SHP77 treated with DMSO at 0.1 percent for 48 hours (cell line): ENCODE measurements around the gene OLFM1.

Experiments
- DNase-seq: peaks from one replicate; lab custom pipeline; 2025; lab: John Stamatoyannopoulos, UW

Gene OLFM1

GRCh38 chr9:135076876-135077430, 10.5 kb upstream of the OLFM1 start:
- no peak for DNase-seq

DNA sequence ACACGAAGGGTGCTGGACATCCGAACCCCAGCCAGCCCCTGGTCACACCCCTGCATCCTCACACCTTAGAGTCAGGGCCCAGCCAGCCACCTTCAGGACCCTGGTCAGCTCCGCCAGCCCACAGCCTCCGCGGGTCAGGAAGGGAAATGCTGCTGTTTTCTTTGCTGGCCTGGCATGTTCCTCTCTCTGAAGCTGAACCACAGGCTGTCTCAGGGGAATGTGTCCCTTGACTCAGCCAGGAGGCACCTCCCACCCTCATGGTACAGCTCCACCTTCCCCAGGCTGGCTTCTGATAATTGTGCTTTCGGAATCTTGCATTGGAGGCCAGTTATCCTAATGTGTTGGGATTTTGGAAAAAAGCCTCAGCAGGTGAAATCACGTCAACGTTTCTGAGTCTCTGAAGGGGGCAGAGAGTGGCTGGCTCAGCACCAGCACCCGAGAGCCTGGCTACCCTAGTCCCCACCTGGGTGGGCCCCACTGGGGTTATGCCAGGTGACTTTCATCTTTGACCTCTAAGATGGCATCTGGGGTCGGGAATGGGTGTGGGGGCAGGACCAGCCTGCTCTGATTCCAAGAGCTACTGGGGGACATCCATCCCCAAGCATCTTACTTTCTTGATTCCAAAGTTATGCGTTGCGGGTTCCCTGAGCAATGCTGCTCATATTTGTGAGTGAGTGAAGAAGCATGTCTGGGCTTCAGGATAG, 9.8 kb upstream of the OLFM1 start:
- no peak for DNase-seq

- no peak for DNase-seq
Observed at GRCh38 chr9:135078361-135078821, 9.1 kb upstream of the OLFM1 start.

- no peak for DNase-seq
Observed at GRCh38 chr9:135079018-135079417, 8.4 kb upstream of the OLFM1 start.

GRCh38 chr9:135079676-135080075, 7.8 kb upstream of the OLFM1 start:
- DNase-seq, result no peak

GRCh38 chr9:135080286-135081263, 6.9 kb upstream of the OLFM1 start:
- no peak for DNase-seq

DNA sequence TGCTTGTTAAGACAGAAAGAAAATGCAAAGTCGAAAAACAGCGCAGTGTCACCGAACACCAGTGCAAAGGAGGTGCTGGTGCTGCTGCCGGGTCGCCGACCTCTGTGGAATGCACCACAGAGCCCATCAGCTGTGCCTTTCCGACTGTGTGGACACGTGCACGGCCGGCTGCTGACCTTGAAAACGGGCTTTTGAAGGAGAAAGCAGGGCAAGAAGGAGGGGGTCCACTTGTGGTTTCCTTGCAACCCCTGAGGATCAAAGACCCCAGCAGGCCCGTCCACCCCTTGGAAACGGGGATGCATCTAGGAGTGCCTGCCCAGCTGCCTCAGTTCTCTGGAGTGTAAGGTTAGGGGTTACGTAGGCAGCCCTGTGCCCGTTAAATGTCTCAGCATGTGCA, 6.2 kb upstream of the OLFM1 start:
- DNase-seq, result no peak

GRCh38 chr9:135081731-135082130, 5.7 kb upstream of the OLFM1 start:
- no peak for DNase-seq

GRCh38 chr9:135082536-135082935, 4.9 kb upstream of the OLFM1 start:
- DNase-seq, result no peak

- no peak for DNase-seq
Observed at GRCh38 chr9:135083241-135083810, 4.1 kb upstream of the OLFM1 start.

GRCh38 chr9:135083831-135084230, 3.6 kb upstream of the OLFM1 start:
- DNase-seq, result no peak

DNA sequence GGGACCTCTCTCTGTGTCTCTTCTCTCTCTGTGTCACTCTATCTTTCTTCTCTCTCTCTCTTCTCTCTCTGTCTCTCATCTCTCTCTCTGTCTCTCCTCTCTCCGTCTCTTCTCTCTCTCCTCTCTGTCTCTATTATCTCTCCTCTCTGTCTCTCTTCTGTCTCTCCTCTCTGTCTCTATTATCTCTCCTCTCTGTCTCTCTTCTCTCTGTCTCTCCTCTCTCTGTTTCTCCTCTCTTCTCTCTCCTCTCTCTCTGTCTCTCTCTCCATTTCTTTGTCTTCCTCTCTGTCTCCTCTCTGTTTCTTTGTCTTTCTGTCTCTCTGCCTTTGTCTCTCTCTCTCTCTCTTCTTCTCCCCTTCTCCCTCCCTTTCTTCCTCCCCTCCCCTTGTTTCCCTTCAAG, 3.2 kb upstream of the OLFM1 start:
- DNase-seq, result no peak

DNA sequence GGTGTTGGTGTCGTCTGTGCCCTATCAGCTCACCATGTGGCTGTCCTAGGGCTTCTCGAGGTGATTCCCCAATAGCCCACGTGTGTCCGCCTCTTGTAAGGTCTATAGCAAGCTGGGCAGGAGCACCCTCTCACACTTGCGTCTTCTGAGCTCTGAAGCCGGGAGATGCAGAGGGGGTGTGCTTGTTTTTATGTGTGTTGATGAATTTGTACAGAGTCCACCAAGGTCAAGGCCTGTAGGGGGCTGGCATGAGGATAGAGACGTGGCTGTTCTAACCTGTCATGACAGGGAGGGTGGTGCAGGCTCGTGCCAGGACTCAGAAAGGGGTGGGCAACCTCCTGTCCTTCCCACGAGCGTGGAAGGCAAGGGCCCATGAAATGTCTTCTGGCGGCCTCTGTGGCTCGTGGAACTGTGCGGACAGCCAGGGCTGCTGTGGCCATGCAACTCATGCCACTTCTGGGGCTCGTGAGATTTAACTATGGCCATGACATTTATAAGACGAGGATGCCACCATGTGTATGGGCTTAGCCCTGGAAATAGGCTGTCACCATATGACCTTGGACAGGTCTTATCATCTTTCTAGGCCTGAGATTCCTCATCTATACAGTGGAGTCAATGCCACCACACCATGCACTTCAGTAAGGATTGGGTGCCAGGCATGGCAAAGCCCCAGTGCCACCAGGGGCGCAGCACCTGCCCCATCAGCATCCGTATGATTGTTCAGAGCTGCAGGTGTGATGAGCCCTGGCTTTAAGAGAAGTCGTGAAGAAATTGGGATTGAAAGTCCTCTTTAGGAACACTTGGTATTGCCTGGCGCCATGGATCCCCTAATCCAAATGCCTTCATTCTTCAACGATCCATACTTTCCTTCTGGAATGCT, 2.3 kb upstream of the OLFM1 start:
- DNase-seq, result no peak

GRCh38 chr9:135085830-135086546, 1.5 kb upstream of the OLFM1 start:
- peak; percentile 24 for DNase-seq

- no peak for DNase-seq
Observed at GRCh38 chr9:135086597-135087488, 625 bp upstream of the OLFM1 start.

- DNase-seq, result no peak
Observed at GRCh38 chr9:135087899-135088347, 455 bp downstream of the OLFM1 start.

GRCh38 chr9:135088348-135088978, 995 bp downstream of the OLFM1 start:
- DNase-seq, result no peak

DNA sequence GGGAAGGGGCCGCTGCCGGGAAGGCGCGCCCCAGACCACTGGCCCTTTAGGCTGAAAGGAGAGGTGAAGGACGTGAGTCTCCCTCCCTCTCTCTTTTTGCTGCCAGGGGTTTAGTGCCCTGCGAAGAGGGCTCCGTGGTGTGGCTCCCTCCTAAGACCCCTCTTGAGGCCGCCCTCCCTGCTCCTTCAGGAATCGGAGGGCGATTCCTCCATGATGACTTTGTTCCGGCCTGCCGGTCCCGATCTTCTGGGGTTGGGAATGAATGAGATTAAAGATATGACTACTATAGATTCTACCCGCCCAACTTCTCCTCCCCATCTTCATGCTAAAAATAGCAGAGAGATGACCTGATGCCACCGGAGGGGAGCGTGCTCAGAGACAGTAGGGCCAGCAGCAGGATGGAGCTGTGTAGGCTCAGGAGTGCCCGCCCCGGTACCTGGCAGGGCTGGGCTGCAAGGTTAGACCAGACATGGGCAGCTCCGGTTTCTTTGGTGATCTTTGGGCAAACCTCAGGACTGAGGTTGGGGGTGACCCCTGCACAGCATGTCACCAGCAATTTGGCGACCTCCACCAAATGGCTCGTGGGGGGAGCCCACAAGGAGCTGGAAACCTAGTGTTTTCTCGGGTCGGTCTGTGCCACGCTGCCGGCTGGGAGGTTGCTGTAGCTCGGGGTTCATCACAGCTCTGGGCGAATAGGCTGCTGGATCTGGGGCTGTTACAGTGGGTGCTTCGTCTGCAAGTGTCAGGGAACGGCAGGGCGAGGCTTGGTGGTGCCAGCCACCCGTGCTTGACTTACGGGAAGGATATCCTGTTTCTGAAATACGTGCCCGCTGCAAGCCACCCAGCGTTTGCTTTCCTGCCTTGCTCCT, 1.7 kb downstream of the OLFM1 start:
- no peak for DNase-seq
